ENCODE data around the gene CD99L2. TPM values are rescaled to one million over a fixed set of nuclear protein-coding genes. Genes with fewer than 3 reads are reported as not detected.

The CD99L2 gene
- total RNA-seq, 1 donor from 2014 or later: 33.2 TPM

DNA sequence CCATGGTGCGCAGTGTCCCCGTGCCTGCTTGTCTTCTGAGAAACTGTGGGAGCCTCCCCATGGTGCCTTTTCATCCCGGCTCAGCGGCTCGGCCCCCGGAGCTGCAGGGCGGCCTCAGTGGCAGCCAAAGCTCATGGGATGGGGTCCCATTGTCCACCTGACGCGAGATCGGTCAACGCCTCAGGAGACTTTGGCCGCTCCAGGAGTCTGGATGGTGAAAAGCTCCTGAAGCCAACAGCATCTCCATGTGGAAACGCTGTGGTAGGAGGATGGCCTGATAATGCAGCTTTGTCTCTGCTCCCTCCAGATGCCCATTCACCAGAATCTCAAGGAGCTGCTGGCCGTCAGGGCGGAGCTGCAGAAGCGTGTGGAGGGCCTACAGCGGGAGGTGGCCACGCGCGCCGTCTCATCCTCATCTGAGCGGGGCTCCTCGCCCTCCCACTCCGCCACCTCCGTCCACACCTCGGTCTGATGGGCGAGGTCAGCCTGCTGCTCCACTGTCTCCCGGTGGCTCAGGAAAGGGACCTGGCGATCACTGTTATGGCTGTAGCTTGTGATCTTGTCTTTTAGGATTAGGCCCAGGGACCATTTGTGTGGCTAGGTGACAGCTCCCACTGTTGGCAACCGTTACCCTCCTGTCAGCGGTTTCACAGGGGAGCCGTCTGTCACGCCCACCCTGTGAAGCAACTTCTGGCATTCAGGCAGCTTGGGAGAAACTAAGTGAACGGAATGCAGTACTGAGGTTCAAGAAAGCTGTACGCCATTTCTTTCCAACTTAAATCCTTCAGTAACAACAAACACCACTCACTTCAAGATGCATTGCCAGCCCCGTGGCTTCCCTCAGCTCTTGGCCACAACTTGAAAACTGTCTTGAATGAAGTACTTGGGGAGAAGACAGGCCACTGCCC is 136.0 kb downstream of the CD99L2 start:
- intact Hi-C loops (cut with DNase I): no loop called here
- Histone ChIP-seq H3K27ac (no peak overlapping the region), H3K27me3 (ENCODE audit: low read depth) (no peaks in the 10 kb centered on the region), H3K4me3 (no peak overlapping the region), H3K36me3 (peaks cover 12% of the 10 kb centered on the region), H3K4me1 (no peaks in the 10 kb centered on the region), H3K9me3 (no peaks in the 10 kb centered on the region)
- ATAC-seq (no peak), DNase-seq (no peak)
- TF ChIP-seq, protein P1, sequence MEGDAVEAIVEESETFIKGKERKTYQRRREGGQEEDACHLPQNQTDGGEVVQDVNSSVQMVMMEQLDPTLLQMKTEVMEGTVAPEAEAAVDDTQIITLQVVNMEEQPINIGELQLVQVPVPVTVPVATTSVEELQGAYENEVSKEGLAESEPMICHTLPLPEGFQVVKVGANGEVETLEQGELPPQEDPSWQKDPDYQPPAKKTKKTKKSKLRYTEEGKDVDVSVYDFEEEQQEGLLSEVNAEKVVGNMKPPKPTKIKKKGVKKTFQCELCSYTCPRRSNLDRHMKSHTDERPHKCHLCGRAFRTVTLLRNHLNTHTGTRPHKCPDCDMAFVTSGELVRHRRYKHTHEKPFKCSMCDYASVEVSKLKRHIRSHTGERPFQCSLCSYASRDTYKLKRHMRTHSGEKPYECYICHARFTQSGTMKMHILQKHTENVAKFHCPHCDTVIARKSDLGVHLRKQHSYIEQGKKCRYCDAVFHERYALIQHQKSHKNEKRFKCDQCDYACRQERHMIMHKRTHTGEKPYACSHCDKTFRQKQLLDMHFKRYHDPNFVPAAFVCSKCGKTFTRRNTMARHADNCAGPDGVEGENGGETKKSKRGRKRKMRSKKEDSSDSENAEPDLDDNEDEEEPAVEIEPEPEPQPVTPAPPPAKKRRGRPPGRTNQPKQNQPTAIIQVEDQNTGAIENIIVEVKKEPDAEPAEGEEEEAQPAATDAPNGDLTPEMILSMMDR (IDR thresholded peaks at IDR 0.05): no peak

DNA sequence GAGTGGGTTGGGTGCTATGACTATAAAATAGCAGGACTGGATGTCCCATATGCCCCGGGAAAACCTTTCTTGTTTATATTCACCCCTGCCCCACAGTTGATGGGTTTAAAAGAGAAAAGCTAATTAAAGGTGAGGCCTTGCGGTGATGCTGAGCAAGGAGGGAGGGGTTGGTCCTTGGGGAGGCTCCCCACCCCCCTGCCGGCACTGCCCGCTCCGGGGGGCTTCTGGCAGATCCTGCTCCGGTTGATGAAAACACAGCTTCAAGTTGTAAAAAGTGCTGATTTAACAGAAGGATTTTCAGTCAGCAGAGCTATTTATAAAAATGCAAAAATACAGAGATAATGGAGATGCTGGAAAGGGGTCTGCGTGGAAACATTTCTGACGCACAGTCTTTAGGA is 136.7 kb downstream of the CD99L2 start:
- ATAC-seq (no peak), DNase-seq (no peak)
- Histone ChIP-seq H3K4me3 (no peak overlapping the region), H3K4me1 (no peaks in the 10 kb centered on the region), H3K27me3 (ENCODE audit: low read depth) (no peaks in the 10 kb centered on the region), H3K36me3 (peaks cover 19% of the 10 kb centered on the region), H3K9me3 (no peaks in the 10 kb centered on the region), H3K27ac (no peak overlapping the region)
- intact Hi-C loops (cut with DNase I): no loop called here
- TF ChIP-seq, protein P1 (IDR thresholded peaks at IDR 0.05): no peak

DNA sequence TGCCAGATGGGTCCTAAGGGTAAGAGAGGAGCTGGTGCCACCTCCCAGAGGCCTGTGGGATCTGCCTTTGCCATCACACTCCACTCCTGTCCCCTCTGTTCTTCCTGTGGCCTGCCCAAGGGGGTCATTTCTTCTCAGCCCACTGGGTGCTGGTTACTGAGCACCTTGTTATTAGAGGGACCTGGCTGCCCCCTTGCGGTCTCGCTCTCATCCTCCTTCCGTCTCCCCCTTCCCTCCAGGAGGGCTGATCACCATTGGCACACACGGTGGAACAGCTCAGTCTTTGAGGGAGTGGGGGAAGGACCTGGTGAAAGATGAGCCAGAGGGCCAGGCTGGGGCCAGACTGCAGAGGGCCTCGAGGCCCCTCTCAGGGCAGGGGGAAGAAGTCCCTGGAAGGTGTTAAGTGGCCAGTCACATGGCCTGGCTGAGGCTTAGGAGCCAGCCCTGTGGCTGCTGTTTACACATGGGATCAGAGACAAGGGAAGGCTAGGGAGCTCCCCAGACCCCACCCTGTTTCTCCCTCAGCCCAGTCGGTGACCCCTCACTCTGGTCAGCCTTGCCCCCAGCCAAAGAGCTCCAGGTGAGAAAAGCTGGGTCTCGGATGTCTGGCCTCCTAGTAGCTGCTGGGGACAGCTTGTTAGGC is 137.2 kb downstream of the CD99L2 start:
- Histone ChIP-seq H3K9me3 (no peaks in the 10 kb centered on the region), H3K27ac (no peak overlapping the region), H3K4me1 (no peaks in the 10 kb centered on the region), H3K4me3 (no peak overlapping the region), H3K27me3 (ENCODE audit: low read depth) (no peaks in the 10 kb centered on the region), H3K36me3 (peaks cover 22% of the 10 kb centered on the region)
- TF ChIP-seq, protein P1 (IDR thresholded peaks at IDR 0.05): no peak
- intact Hi-C loops (cut with DNase I): no loop called here
- DNase-seq: no peak
- ATAC-seq: no peak

DNA sequence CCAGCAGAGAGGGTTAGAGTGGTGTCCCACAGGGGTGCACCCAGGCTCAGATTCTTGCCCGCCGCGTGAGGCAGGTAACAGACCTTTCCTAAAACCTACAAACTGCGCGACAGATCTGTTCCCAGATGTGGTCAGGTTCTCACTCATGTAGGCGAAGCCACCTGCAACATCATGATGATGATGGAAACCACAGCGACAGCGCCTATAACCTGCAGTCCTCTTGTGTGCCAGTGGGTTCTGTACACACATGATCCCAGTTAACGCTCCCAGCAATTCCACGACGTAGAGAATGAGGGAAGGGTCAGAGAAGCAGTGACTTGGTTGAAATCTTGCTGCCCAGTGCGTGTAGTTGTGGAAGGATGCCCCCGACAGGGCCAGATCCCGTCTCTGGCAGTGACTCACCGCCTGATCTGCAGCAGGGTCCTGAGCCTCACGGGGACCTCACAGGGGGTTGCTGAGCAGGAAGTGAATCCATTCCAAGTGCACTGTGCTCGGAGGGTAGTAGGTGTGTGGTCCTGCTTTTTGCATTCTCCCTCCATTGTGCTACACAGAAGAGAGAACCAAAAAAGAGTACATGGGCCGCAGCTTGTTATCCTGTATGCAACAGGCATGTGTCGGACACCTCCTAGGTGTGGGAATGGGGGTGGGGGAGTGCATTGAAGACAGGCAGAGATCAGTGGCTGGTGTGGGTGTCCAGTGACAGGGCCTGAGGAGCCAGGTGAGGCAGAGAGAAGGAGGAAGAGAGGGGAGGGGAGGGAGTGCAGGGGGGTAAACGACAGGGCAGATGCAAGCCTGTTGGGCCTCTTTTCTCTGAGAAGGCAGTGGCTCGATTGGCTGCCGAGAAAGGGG is 138.7 kb downstream of the CD99L2 start:
- H3K27me3 ChIP-seq (ENCODE audit: low read depth): no peaks in the 10 kb centered on the region
- no peak overlapping the region for H3K4me3 ChIP-seq
- no peak for ATAC-seq
- DNase-seq: no peak
- TF ChIP-seq, protein P1 (IDR thresholded peaks at IDR 0.05): no peak
- H3K27ac ChIP-seq: no peak overlapping the region
- H3K4me1 ChIP-seq: no peaks in the 10 kb centered on the region
- intact Hi-C loops (cut with DNase I): no loop called here
- H3K9me3 ChIP-seq: no peaks in the 10 kb centered on the region
- H3K36me3 ChIP-seq: peaks cover 27% of the 10 kb centered on the region

DNA sequence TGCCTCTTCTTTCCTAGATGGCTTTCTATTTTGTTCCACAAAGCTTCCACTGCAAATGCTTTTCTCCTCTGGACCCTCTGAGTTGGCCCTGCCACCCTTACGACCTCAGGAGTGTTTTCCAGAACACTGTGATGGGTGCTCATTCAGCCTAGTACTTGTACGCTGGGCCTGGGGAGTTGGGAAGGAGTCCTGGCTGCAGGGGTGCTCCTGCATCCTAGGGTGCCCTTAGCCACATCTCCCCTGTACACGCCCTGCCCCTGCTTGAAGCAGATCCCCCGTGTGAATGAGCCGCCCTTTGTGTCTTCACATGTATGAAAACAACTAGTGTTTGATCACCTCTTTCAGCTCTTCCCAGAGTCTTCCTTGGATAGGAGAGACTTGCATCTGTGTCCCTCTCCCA is 141.1 kb downstream of the CD99L2 start:
- Histone ChIP-seq H3K27me3 (ENCODE audit: low read depth) (no peaks in the 10 kb centered on the region), H3K4me3 (no peak overlapping the region), H3K27ac (no peak overlapping the region), H3K4me1 (no peaks in the 10 kb centered on the region), H3K9me3 (no peaks in the 10 kb centered on the region), H3K36me3 (peaks cover 36% of the 10 kb centered on the region)
- DNase-seq (no peak), ATAC-seq (no peak)
- intact Hi-C loops (cut with DNase I): no loop called here
- TF ChIP-seq, protein P1 (IDR thresholded peaks at IDR 0.05): no peak

Measured in lower lobe of right lung (tissue), 2 donors.